Stimulated activated CD4-positive, alpha-beta T cell treated with anti-CD3 and anti-CD28 coated beads, Interleukin-1b, Interleukin-23, amount 100 ng/mL, for 1 hour (primary cell): ENCODE data around the gene DYRK1A.
A peak's percentile ranks its signal among the peaks of the same experiment; 100 is the strongest.

Experiments
- DNase-seq, 2 donors: peaks; one replicate each; pipeline ENCODE4 v3.0.0-alpha.2; 2020; ENCODE audit warnings: low read depth in 2 of 2

The DYRK1A gene

GRCh38 chr21:37449302-37449937, 82.8 kb downstream of the DYRK1A start:
- DNase-seq = no peak

GRCh38 chr21:37450445-37450941, 83.9 kb downstream of the DYRK1A start:
- DNase-seq = no peak

GRCh38 chr21:37451446-37451845, 84.9 kb downstream of the DYRK1A start:
- no peak for DNase-seq

DNA sequence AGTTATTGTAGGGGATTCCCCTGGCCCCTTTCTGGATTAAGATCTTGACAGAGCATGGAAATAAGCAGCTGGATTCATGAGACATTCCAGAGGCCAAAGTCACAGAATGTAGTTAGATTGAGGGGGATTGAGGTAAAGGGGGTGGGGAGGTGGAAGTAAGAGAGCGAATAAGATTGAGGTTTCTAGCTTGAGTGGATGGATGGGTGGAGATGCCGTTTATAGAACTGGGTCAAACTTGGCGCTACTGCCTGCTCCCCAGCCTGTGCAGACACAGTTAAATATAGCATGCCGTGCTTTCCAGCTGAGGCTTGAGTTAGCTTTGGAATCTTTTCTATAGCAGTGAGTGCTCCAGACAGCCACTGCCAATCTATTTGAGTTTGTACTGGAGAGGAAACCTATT, 85.7 kb downstream of the DYRK1A start:
- no peak for DNase-seq

- DNase-seq = no peak
Observed at GRCh38 chr21:37453350-37453749, 86.8 kb downstream of the DYRK1A start.

DNA sequence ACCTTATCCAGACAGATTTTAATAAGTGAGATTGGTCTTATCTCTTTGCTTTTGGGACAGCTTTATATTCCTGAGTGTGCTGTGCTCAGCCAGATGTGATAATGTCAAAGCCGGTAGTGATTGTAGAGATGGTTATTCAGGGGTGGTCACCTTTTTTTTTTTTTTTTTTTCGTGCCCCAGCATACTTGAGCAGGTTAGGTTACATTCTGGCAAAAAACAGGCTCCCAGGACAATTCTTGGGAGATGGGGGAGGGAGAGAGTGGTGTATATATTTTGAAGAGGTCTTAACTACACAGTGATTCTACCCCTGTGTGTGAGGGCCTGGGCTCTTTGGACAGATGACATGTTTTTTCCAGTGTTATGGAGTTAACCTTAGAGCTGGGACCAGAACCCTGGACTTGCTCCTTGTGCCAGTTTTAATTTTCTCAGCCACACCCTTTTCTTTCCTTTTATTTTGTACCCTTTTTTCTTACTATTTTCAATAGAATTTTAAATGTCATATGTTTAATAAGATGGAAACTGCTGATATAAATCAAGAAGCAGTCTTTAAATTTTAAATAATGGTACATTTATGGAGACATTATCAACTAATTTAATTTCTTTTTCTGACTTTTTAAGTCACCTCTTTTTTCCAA, 88.4 kb downstream of the DYRK1A start:
- DNase-seq = no peak

GRCh38 chr21:37455504-37455911, 88.9 kb downstream of the DYRK1A start:
- DNase-seq = no peak

GRCh38 chr21:37458669-37459276, 92.2 kb downstream of the DYRK1A start:
- no peak for DNase-seq

GRCh38 chr21:37459575-37459974, 93.0 kb downstream of the DYRK1A start:
- DNase-seq = no peak

DNA sequence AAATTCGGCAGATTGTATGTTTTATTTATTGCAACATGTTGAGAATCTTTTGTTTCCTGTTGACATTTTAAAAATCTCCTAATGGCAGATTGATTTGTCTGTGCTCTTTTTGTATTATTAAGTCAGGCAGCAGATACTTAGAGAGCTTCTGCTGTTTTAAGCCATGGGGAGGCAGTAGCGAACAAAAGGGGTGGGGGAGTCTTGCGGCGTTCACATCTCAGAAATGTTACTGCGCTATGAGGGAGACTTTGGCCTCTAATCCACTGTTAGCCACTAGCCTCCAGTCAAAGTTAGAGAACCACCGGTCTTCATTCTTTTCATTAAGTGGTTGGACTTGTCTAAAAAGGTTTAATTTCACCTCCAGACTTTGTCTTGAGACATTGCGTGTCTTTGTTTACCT, 93.6 kb downstream of the DYRK1A start:
- no peak for DNase-seq

GRCh38 chr21:37461479-37461878, 94.9 kb downstream of the DYRK1A start:
- no peak for DNase-seq

DNA sequence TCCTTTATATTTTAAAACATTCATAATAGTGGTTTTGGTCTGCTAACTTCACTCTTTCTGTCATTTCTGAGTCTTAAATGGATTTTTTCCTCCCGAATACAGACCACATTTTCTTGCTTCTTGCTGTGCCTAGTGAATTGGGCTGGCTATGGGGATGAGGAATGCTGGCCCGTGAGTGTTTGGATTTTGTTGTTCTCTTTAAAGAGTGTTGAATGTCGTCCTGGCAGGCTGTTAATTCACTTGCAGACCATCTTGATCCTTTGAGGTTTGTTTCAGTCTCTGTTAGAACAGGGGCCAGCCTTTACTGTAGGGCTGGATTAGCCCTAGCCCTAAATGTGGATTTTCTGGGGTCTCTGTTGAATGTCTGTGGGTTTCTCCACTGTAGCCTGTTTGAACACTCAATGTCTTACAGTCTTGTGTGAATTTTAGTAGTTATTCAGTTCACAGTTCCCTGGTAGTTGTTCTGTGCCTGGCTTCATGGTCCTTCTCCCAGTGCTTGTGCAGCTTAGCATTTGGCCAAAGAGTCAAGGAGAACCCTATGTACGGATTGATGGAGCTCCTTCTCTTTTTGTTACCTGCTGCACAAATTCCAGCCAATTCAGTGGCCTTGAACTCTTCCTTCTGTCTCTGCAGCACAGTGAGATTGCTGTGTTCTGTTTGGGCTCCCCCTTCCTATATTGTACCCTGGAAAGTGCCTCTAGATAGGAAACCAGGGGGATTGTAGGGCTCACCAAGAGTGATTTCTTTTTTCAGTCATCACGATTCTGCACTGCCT, 95.7 kb downstream of the DYRK1A start:
- no peak for DNase-seq

GRCh38 chr21:37463083-37463801, 96.7 kb downstream of the DYRK1A start:
- DNase-seq = peak in 1 of 2 donors; percentile 9

DNA sequence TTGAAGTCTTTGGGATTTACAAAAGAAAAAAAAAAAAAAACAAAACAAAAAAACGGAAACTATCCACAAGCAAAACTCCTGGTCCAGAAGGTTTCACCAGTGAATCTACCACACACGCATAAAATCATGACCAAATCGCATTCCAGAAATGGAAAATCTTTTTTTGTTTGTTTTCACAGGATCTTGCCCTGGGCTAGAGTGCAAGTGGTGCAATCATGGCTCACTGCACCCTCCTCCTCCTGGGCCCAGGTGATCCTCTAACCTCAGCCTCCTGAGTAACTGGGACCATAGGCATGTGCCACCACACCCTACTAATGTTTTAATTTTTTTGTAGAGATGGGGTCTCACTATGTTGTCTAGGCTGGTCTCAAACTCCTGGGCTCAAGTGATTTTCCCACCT, 100.5 kb downstream of the DYRK1A start:
- DNase-seq = no peak

- no peak for DNase-seq
Observed at GRCh38 chr21:37468909-37469308, 102.3 kb downstream of the DYRK1A start.

DNA sequence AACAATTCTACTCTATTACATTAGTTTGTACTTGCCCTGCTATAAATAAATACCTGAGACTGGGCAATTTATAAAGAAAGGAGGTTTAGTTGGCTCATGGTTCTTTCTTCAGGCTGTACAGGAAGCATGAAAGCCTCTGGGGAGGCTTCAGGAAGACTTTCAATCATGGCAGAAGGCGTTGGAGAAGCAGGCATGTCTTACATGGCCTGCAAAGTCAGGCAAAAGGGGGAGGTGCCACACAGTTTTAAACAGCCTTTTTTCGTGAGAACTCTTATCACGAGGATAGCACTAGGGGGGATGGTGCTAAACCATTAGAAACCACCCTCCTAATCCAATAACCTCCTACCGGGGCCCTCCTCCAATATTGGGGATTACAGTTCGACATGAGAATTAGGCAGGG, 102.9 kb downstream of the DYRK1A start:
- DNase-seq = no peak

GRCh38 chr21:37472581-37472980, 106.0 kb downstream of the DYRK1A start:
- no peak for DNase-seq

DNA sequence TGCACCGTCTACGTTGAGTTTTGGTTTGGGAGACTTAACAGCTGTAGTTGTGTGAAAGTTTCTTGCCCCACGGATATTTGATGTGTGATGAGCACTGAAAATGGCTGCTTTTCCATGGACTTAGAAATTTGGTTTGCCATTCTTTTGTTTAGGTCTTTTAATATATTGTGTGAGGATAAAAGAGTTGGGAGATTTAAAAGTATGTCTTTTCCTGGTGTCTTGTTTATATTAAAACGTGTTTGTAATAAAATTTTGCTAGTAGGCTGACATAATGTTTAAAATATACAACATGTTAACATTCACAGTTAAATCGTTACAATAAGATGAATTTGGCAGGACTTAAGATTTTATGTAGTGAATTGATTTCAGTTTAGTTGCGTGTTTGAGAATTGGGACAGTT, 106.9 kb downstream of the DYRK1A start:
- DNase-seq = no peak

DNA sequence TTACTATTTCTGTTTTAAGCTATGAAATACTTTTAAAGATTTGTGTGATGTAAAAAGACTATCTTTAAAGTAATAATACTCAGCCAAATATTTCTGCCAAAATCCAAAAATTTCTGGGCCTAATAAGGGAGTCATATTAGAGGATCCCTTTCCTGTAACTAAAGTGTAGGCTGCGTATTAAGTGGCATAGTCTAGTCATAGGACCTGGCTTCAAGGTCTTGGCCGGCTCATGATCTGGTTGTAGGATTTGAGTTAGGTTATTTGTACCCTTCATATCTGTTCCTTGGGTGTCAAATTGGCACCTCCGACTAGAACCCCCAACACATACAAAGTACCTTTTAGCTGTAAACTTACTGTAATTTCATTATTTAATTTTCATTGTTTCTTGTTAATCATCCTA, 107.8 kb downstream of the DYRK1A start:
- no peak for DNase-seq

DNA sequence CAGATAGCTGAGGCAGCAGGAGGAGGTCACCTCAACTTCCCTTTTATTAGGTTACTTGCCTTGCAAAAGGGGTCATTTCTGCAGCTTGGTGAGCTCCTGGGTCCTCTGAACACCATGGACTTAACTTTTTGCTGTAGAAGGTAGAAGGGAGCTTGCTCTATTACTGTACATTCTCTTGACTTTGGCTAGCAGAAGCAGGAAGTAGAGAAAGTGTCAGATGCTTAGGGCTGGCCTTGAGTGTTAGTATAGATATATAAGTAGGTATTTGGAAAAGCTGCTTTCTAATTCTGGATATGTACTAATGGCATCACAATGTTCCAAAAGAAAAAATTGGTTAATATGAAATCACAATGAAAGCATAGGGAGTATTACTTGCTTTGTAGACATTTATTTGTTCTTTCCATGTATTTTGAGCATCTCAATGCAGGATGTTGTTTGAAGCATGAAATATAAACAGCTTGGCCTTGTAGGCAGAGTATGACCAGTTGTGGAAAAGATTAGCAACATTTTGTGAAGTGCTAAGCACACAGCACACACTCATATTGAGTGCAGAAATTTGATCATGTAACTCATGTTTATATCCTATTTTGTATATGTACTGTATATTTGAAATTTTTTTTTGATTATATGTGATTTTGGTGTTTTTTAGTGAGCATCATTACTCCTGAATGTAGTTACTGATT, 108.8 kb downstream of the DYRK1A start:
- DNase-seq = no peak

- no peak for DNase-seq
Observed at GRCh38 chr21:37478794-37479193, 112.2 kb downstream of the DYRK1A start.
